ENCODE results near the gene COG5.

Gene COG5

GRCh38 chr7:107505997-107506673, 57.6 kb downstream of the COG5 start:
- no peak for DNase-seq (ENCODE audit: low spot score)

GRCh38 chr7:107505362-107505761, 58.4 kb downstream of the COG5 start:
- DNase-seq (ENCODE audit: low spot score), result no peak

GRCh38 chr7:107503687-107504086, 60.0 kb downstream of the COG5 start:
- DNase-seq (ENCODE audit: low spot score), result no peak

- no peak for DNase-seq (ENCODE audit: low spot score)
Observed at GRCh38 chr7:107502797-107503196, 60.9 kb downstream of the COG5 start.

- DNase-seq (ENCODE audit: low spot score), result no peak
Observed at GRCh38 chr7:107502154-107502553, 61.6 kb downstream of the COG5 start.

- DNase-seq (ENCODE audit: low spot score), result peak; percentile 56
Observed at GRCh38 chr7:107501593-107501992, 62.1 kb downstream of the COG5 start.

- no peak for DNase-seq (ENCODE audit: low spot score)
Observed at GRCh38 chr7:107499731-107500130, 64.0 kb downstream of the COG5 start.

GRCh38 chr7:107495516-107495915, 68.2 kb downstream of the COG5 start:
- no peak for DNase-seq (ENCODE audit: low spot score)

- DNase-seq (ENCODE audit: low spot score), result no peak
Observed at GRCh38 chr7:107494884-107495283, 68.8 kb downstream of the COG5 start.

- DNase-seq (ENCODE audit: low spot score), result no peak
Observed at GRCh38 chr7:107494315-107494751, 69.4 kb downstream of the COG5 start.

- no peak for DNase-seq (ENCODE audit: low spot score)
Observed at GRCh38 chr7:107492875-107493274, 70.8 kb downstream of the COG5 start.

- DNase-seq (ENCODE audit: low spot score), result no peak
Observed at GRCh38 chr7:107486041-107486440, 77.7 kb downstream of the COG5 start.

- DNase-seq (ENCODE audit: low spot score), result no peak
Observed at GRCh38 chr7:107482571-107482970, 81.1 kb downstream of the COG5 start.

- DNase-seq (ENCODE audit: low spot score), result no peak
Observed at GRCh38 chr7:107480932-107481331, 82.8 kb downstream of the COG5 start.

- DNase-seq (ENCODE audit: low spot score), result no peak
Observed at GRCh38 chr7:107479303-107479702, 84.4 kb downstream of the COG5 start.

GRCh38 chr7:107474104-107474521, 89.6 kb downstream of the COG5 start:
- no peak for DNase-seq (ENCODE audit: low spot score)

GRCh38 chr7:107472116-107472515, 91.6 kb downstream of the COG5 start:
- DNase-seq (ENCODE audit: low spot score), result no peak

- no peak for DNase-seq (ENCODE audit: low spot score)
Observed at GRCh38 chr7:107471292-107472070, 92.2 kb downstream of the COG5 start.

- DNase-seq (ENCODE audit: low spot score), result no peak
Observed at GRCh38 chr7:107469929-107470328, 93.8 kb downstream of the COG5 start, which contains the start of gene GPR22. Gene GPR22, plus strand, starts transcription at chr7:107470057. Its CDS starts 4,004 bp downstream, at chr7:107474061.

GRCh38 chr7:107468824-107469223, 94.9 kb downstream of the COG5 start:
- no peak for DNase-seq (ENCODE audit: low spot score)

GRCh38 chr7:107467972-107468371, 95.7 kb downstream of the COG5 start:
- DNase-seq (ENCODE audit: low spot score), result no peak

GRCh38 chr7:107464666-107465226, 99.0 kb downstream of the COG5 start:
- no peak for DNase-seq (ENCODE audit: low spot score)
